Natural killer cell (primary cell): Measurements from ENCODE around the gene CABLES1. TPM values are rescaled to one million over a fixed set of nuclear protein-coding genes. Genes with fewer than 3 reads are reported as not detected.
A peak's percentile ranks its signal among the peaks of the same experiment; 100 is the strongest.

ENCODE experiments used
- ATAC-seq, 3 donors: fragments of 150-1000 bp in 2 of 3; fragments of 200-7000 bp in 1 of 3; cut with Tn5 transposase; 1 replicate in 1 of 3; 2 replicates in 2 of 3; pipeline ENCODE4 v1.10.0; 2021; ENCODE audit warnings: mild to moderate bottlenecking in 2 of 3, moderate library complexity in 2 of 3
- DNase-seq, 2 donors: peaks; one replicate each; pipeline versions ENCODE4 v3.0.0 to v3.0.0-alpha.2; 2013 to 2021; ENCODE audit warnings: mixed read lengths in 1 of 2
- H3K27ac ChIP-seq: one replicate; pipeline ENCODE4 v1.5.1; 2013; ENCODE audit warnings: mild to moderate bottlenecking, low read length
- H3K27me3 ChIP-seq: one replicate; pipeline ENCODE4 v1.6.1; 2013; ENCODE audit warnings: low read length; ENCODE audit not compliant: control insufficient read depth, insufficient read depth
- H3K36me3 ChIP-seq: one replicate; pipeline ENCODE4 v1.6.1; 2013; ENCODE audit warnings: low read length; ENCODE audit not compliant: control insufficient read depth, insufficient read depth
- H3K4me1 ChIP-seq: one replicate; pipeline ENCODE4 v1.6.1; 2013; ENCODE audit warnings: low read length; ENCODE audit not compliant: control insufficient read depth, insufficient read depth
- H3K4me3 ChIP-seq: one replicate; pipeline ENCODE4 v1.5.1; 2013; ENCODE audit warnings: low read length
- H3K9me3 ChIP-seq: one replicate; pipeline ENCODE4 v1.6.1; 2013; ENCODE audit warnings: low read length; ENCODE audit not compliant: control insufficient read depth, insufficient read depth
- H3K27ac Mint-ChIP-seq, 2 donors: one replicate each; pipeline ENCODE4 v1.8.0; 2022; ENCODE audit warnings: mild to moderate bottlenecking in 2 of 2, mixed read lengths in 2 of 2, moderate library complexity in 1 of 2
- H3K27me3 Mint-ChIP-seq, 2 donors: one replicate each; pipeline ENCODE4 v1.8.0; 2022; ENCODE audit warnings: low read depth in 2 of 2, mixed read lengths in 2 of 2
- H3K36me3 Mint-ChIP-seq: one replicate; pipeline ENCODE4 v1.8.0; 2022; ENCODE audit warnings: mixed read lengths
- H3K4me1 Mint-ChIP-seq, 2 donors: one replicate each; pipeline ENCODE4 v1.8.0; 2022; ENCODE audit warnings: mixed read lengths in 2 of 2
- H3K4me3 Mint-ChIP-seq: one replicate; pipeline ENCODE4 v1.8.0; 2022; ENCODE audit warnings: mild to moderate bottlenecking, moderate library complexity, mixed read lengths
- H3K9me3 Mint-ChIP-seq, 2 donors: one replicate each; pipeline ENCODE4 v1.8.0; 2022; ENCODE audit warnings: mixed read lengths in 2 of 2
- WGBS: methylation state at CpG from one replicate; pipeline ENCODE4 v1.1.7; 2013; ENCODE audit warnings: missing lambda C conversion rate; ENCODE audit not compliant: insufficient coverage; 5-methylcytosine and 5-hydroxymethylcytosine counted together
- intact Hi-C: fragments of 100-400 bp; cut with micrococcal nuclease; formaldehyde crosslinking; loops from one replicate; pipeline ENCODE4 v1.14.2; 2022
- total RNA-seq, 4 donors: library from RNA; stranded (reverse); fragments of 120-200 nt in 1 of 4; gene quantifications; one replicate each; pipeline versions ENCODE4 v1.2.3 to v1.2.4, GENCODE V29; 2013 to 2022
- TF ChIP-seq, protein P1 (sequence below): fragments of 200-600 bp; IDR thresholded peaks from one replicate; pipeline ENCODE4 v1.8.0; 2022; ENCODE audit warnings: antibody characterized with exemption

CABLES1 gene
- total RNA-seq, 3 donors from 2014 or later (not counting 1 experiment from before 2014, with no cell fraction given) = 1.3 to 2.2 (median 1.8) TPM

DNA sequence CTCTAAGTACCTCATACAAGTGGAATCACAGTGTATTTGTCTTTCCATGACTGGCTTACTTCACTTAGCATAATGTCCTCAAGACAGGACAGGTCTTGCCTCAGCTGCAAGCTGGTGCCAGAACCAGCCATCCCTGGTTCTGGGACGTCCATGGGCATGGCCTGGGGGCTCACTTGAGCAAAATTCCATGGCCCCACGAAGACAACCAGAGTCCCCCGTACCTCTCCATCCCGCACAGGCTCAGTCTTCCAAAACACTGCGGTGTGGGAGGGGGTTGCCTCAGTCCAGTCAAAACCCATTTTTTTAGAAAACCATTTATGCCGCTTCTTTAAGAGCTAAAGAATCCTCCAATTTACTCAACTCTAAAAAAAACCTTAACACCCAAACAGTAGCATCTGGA lies 21.7 kb upstream of the CABLES1 start:
- Histone ChIP-seq H3K27ac (no peak overlapping the region), H3K4me3 (no peak overlapping the region), H3K4me1 (no peaks in the 10 kb centered on the region), H3K27me3 (no peaks in the 10 kb centered on the region), H3K9me3 (peaks cover 5% of the 10 kb centered on the region), H3K36me3 (no peaks in the 10 kb centered on the region)
- no peak overlapping the region for H3K27ac Mint-ChIP-seq
- H3K4me1 Mint-ChIP-seq = peaks cover 11 to 18% of the 10 kb centered on the region in 2 donors
- DNase-seq (no peak), ATAC-seq (no peak)
- intact Hi-C loops = no loop called here
- peaks cover 0 to 13% of the 10 kb centered on the region in 2 donors for H3K27me3 Mint-ChIP-seq
- WGBS = 83% methylated on average over 6 of the region's 6 CpGs
- H3K4me3 Mint-ChIP-seq = no peak overlapping the region
- H3K9me3 Mint-ChIP-seq = no peaks in the 10 kb centered on the region
- TF ChIP-seq, protein P1, sequence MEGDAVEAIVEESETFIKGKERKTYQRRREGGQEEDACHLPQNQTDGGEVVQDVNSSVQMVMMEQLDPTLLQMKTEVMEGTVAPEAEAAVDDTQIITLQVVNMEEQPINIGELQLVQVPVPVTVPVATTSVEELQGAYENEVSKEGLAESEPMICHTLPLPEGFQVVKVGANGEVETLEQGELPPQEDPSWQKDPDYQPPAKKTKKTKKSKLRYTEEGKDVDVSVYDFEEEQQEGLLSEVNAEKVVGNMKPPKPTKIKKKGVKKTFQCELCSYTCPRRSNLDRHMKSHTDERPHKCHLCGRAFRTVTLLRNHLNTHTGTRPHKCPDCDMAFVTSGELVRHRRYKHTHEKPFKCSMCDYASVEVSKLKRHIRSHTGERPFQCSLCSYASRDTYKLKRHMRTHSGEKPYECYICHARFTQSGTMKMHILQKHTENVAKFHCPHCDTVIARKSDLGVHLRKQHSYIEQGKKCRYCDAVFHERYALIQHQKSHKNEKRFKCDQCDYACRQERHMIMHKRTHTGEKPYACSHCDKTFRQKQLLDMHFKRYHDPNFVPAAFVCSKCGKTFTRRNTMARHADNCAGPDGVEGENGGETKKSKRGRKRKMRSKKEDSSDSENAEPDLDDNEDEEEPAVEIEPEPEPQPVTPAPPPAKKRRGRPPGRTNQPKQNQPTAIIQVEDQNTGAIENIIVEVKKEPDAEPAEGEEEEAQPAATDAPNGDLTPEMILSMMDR = no peak
- no peaks in the 10 kb centered on the region for H3K36me3 Mint-ChIP-seq

DNA sequence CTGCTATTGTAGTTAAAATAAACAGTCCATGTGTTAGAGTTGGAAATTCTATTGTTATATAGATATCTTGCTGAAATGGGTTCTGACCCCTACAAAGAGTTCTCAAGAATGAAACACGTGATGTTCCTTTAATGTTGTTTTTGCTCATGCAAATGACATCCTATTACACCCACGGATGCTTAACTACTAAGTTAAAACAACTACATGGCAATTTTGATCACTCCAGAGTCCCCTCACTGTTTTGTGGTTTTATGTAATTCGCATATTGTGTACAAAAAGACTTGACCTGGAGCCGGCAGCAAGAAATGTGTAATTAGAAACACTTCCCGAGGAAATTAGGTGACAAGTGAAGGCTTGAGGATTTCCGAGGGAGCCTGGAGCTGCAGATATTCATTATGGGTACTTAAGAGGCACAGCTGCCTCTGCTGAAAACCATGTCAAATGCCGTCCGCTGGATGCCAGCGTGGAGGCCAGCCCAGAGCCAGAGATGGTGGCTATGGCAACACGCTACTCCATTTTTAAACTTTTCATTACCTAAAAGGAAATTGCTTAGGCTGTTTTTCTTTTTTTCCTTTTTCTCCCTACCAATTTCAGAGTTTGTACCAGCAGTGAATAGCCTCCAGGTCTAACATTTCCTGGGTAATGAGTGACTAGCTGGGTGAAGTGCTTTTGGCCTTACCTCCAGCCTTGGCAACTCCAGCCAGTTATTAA lies 21.0 kb upstream of the CABLES1 start:
- H3K9me3 Mint-ChIP-seq = no peaks in the 10 kb centered on the region
- H3K27me3 ChIP-seq = no peaks in the 10 kb centered on the region
- H3K4me1 ChIP-seq = no peaks in the 10 kb centered on the region
- H3K36me3 Mint-ChIP-seq = no peaks in the 10 kb centered on the region
- no peaks in the 10 kb centered on the region for H3K36me3 ChIP-seq
- ATAC-seq = no peak
- TF ChIP-seq, protein P1 = no peak
- H3K4me3 Mint-ChIP-seq = no peak overlapping the region
- no peak for DNase-seq
- 43% methylated on average over 9 of the region's 10 CpGs for WGBS
- no peak overlapping the region for H3K27ac Mint-ChIP-seq
- peaks cover 11 to 18% of the 10 kb centered on the region in 2 donors for H3K4me1 Mint-ChIP-seq
- peaks cover 0 to 10% of the 10 kb centered on the region in 2 donors for H3K27me3 Mint-ChIP-seq
- intact Hi-C loops = no loop called here
- no peak overlapping the region for H3K27ac ChIP-seq
- H3K4me3 ChIP-seq = no peak overlapping the region
- H3K9me3 ChIP-seq = peaks cover 5% of the 10 kb centered on the region

DNA sequence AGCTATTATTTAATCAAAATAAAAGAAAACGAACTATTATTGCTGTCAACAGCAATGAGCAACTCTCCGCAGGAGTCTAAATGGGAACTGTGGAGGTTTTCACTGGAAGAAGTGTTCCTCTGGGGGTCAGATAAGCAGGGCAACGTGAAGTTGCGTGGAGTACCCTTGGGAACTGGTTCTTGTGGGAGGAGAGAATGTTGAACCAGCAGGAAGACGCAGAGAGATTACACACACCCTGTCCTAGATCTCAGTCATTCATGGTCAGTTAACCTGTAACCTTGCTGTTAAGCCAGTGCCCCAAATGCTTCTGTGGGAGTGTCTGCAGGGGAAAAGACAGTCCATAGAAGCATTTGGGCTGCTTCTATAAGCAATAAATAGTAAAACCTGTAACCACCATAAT lies 20.4 kb upstream of the CABLES1 start:
- peaks cover 5% of the 10 kb centered on the region for H3K9me3 ChIP-seq
- no peak for DNase-seq
- no peak overlapping the region for H3K27ac ChIP-seq
- TF ChIP-seq, protein P1 = no peak
- no peak overlapping the region for H3K4me3 Mint-ChIP-seq
- H3K36me3 Mint-ChIP-seq = no peaks in the 10 kb centered on the region
- ATAC-seq = no peak
- WGBS = 80% methylated on average over 5 of the region's 5 CpGs
- no peaks in the 10 kb centered on the region for H3K36me3 ChIP-seq
- peaks cover 0 to 10% of the 10 kb centered on the region in 2 donors for H3K27me3 Mint-ChIP-seq
- no peaks in the 10 kb centered on the region for H3K9me3 Mint-ChIP-seq
- H3K4me1 ChIP-seq = no peaks in the 10 kb centered on the region
- intact Hi-C loops = no loop called here
- peaks cover 11 to 18% of the 10 kb centered on the region in 2 donors for H3K4me1 Mint-ChIP-seq
- H3K27me3 ChIP-seq = no peaks in the 10 kb centered on the region
- H3K27ac Mint-ChIP-seq = peak overlapping the region in 1 of 2 donors; percentile 50
- no peak overlapping the region for H3K4me3 ChIP-seq

DNA sequence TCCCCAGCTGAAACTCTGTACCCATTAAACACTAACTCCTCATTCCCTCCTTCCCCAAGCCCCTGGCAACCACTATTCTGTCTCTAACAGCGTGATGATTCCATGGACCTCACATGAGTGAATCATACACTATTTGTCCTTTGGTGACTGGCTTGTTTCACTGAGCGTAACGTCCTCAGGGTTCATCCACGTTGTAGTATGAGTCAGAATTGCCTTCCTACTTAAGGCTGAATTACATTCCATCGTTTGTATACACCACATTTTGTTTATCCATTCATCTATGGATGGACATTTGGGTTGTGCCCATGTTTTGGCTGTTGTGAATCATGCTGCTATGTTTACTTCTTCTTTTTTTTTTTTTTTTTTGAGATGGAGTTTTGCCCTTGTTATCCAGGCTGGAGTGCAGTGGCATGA lies 19.6 kb upstream of the CABLES1 start:
- H3K36me3 Mint-ChIP-seq = no peaks in the 10 kb centered on the region
- peaks cover 5% of the 10 kb centered on the region for H3K9me3 ChIP-seq
- H3K4me3 Mint-ChIP-seq = no peak overlapping the region
- intact Hi-C loops = no loop called here
- H3K9me3 Mint-ChIP-seq = no peaks in the 10 kb centered on the region
- WGBS = 86% methylated on average over 4 of the region's 5 CpGs
- no peaks in the 10 kb centered on the region for H3K4me1 ChIP-seq
- H3K36me3 ChIP-seq = no peaks in the 10 kb centered on the region
- no peak overlapping the region for H3K4me3 ChIP-seq
- H3K27ac ChIP-seq = no peak overlapping the region
- no peak for DNase-seq
- TF ChIP-seq, protein P1 = no peak
- H3K27ac Mint-ChIP-seq = peak overlapping the region in 1 of 2 donors; percentile 50
- no peaks in the 10 kb centered on the region for H3K27me3 ChIP-seq
- peaks cover 0 to 10% of the 10 kb centered on the region in 2 donors for H3K27me3 Mint-ChIP-seq
- no peak for ATAC-seq
- peaks cover 11 to 18% of the 10 kb centered on the region in 2 donors for H3K4me1 Mint-ChIP-seq
